HCT116 (cell line): ENCODE data around the gene DCTN4. TPM values are rescaled to one million over a fixed set of nuclear protein-coding genes. Genes with fewer than 3 reads are reported as not detected.

ENCODE experiments used
- ATAC-seq: fragments of 200-7000 bp; cut with Tn5 transposase; 2 replicates; pipeline ENCODE4 v1.9.1; 2020; ENCODE audit warnings: mild to moderate bottlenecking, moderate library complexity
- BruUV-seq: library from RNA; stranded (reverse); fragments of 400-500 nt; replicated peaks from 2 replicates; lab custom pipeline; 2021; lab: Mats Ljungman, UMichigan
- CTCF ChIA-PET: fragments of 300-600 bp; sonication (Branson Sonifier 250); formaldehyde crosslinking; loops from one replicate; lab custom pipeline; 2021; ENCODE audit warnings: antibody characterized with exemption; lab: Charles Lee
- POLR2A ChIA-PET: fragments of 300-600, 350-600 bp; sonication (Branson Sonifier 250); formaldehyde crosslinking; loops from one replicate; lab custom pipeline; 2021; ENCODE audit warnings: antibody characterized with exemption; lab: Charles Lee
- RAD21 ChIA-PET, 2 experiments: fragments of 300-600 bp; sonication (Branson Sonifier 250); formaldehyde crosslinking; loops; one replicate each; lab custom pipeline; 2023; ENCODE audit warnings: low total read pairs in 2 of 2; ENCODE audit not compliant: uncharacterized antibody in 2 of 2, unreplicated experiment in 2 of 2, low non-redundant PET in 1 of 2; lab: Charles Lee
- DNase-seq: peaks from one replicate; pipeline ENCODE4 v3.0.0-alpha.2; 2010; ENCODE audit warnings: low read depth, low spot score
- H2AFZ ChIP-seq: fragments of 200-600 bp; shearing (Covaris generic), sonication (generic); 2 replicates; pipeline ENCODE4 v1.6.1; 2017; ENCODE audit warnings: low read depth, mixed run types, mixed read lengths, antibody characterized with exemption, low read length; ENCODE audit not compliant: poor library complexity, severe bottlenecking
- H3K27ac ChIP-seq: 2 replicates; pipeline ENCODE4 v1.5.1; 2012; ENCODE audit warnings: low read depth, low read length
- H3K27me3 ChIP-seq: fragments of 200-600 bp; sonication (generic); 2 replicates; pipeline ENCODE4 v1.6.1; 2016; ENCODE audit warnings: mixed run types, low read length, mixed read lengths; ENCODE audit not compliant: insufficient read depth
- H3K36me3 ChIP-seq, 2 experiments: fragments of 200-500 bp in 1 of 2; fragments of 200-600 bp in 1 of 2; sonication (Bioruptor generic) in 1 of 2; sonication (generic) in 1 of 2; 2 replicates each; pipeline versions ENCODE4 v1.5.1 to v1.6.1; 2014 to 2016; ENCODE audit warnings: low read length in 2 of 2, inconsistent platforms in 1 of 2, mixed read lengths in 1 of 2, mixed run types in 1 of 2; ENCODE audit not compliant: insufficient read depth in 2 of 2, control insufficient read depth in 1 of 2
- H3K4me1 ChIP-seq, 2 experiments: fragments of 200-600 bp in 1 of 2; sonication (generic) in 1 of 2; 2 replicates each; pipeline versions ENCODE4 v1.5.1 to v1.6.1; 2012 to 2017; ENCODE audit warnings: low read length in 2 of 2, inconsistent platforms in 1 of 2, mild to moderate bottlenecking in 1 of 2, mixed read lengths in 1 of 2, mixed run types in 1 of 2, moderate library complexity in 1 of 2; ENCODE audit not compliant: insufficient read depth in 2 of 2, control insufficient read depth in 1 of 2
- H3K4me2 ChIP-seq: fragments of 200-600 bp; sonication (generic); 2 replicates; pipeline ENCODE4 v1.6.1; 2017; ENCODE audit warnings: mixed run types, low read length, mixed read lengths
- H3K4me3 ChIP-seq, 2 experiments: fragments of 200-600 bp in 1 of 2; sonication (generic) in 1 of 2; replicated peaks in 1 of 2; 2 replicates each; pipeline ENCODE4 v1.5.1; 2011 to 2016; ENCODE audit warnings: low read length in 2 of 2, control low read depth in 1 of 2, low read depth in 1 of 2, mild to moderate bottlenecking in 1 of 2, mixed read lengths in 1 of 2, mixed run types in 1 of 2
- H3K79me2 ChIP-seq: fragments of 200-600 bp; sonication (generic); 2 replicates; pipeline ENCODE4 v1.6.1; 2017; ENCODE audit warnings: mild to moderate bottlenecking, mixed run types, low read length, moderate library complexity, mixed read lengths; ENCODE audit not compliant: insufficient read depth
- H3K9ac ChIP-seq: fragments of 200-600 bp; sonication (generic); 2 replicates; pipeline ENCODE4 v1.6.1; 2016; ENCODE audit warnings: low read length, mixed read lengths
- H3K9me2 ChIP-seq: fragments of 200-600 bp; sonication (generic), shearing (Covaris generic); 2 replicates; pipeline ENCODE4 v1.6.1; 2017; ENCODE audit warnings: mixed run types, mild to moderate bottlenecking, moderate library complexity; ENCODE audit not compliant: insufficient read depth
- H3K9me3 ChIP-seq, 2 experiments: fragments of 200-500 bp in 1 of 2; fragments of 200-600 bp in 1 of 2; sonication (Bioruptor generic) in 1 of 2; sonication (generic) in 1 of 2; 2 replicates each; pipeline ENCODE4 v1.6.1; 2014 to 2017; ENCODE audit warnings: low read length in 2 of 2, mixed read lengths in 2 of 2, inconsistent platforms in 1 of 2, low read depth in 1 of 2, mild to moderate bottlenecking in 1 of 2, mixed run types in 1 of 2, moderate library complexity in 1 of 2; ENCODE audit not compliant: control insufficient read depth in 1 of 2, insufficient read depth in 1 of 2
- H4K20me1 ChIP-seq: fragments of 200-600 bp; sonication (generic), shearing (Covaris generic); 2 replicates; pipeline ENCODE4 v1.6.1; 2017; ENCODE audit warnings: mixed run types, mild to moderate bottlenecking, moderate library complexity; ENCODE audit not compliant: insufficient read depth
- CBX3 ChIP-seq: IDR thresholded peaks from 2 replicates; pipeline ENCODE4 v1.6.1; 2012; ENCODE audit warnings: low read depth
- EGR1 ChIP-seq: IDR thresholded peaks from 2 replicates; pipeline ENCODE4 v1.6.1; 2012; ENCODE audit warnings: low read depth
- ELF1 ChIP-seq: IDR thresholded peaks from 2 replicates; pipeline ENCODE4 v1.6.1; 2012; ENCODE audit warnings: low read depth, borderline replicate concordance
- EZH2 ChIP-seq: fragments of 200-600 bp; sonication (generic); IDR thresholded peaks from 2 replicates; pipeline ENCODE4 v1.6.1; 2017; ENCODE audit warnings: antibody characterized with exemption, mixed run types
- EZH2phosphoT487 ChIP-seq: fragments of 200-600 bp; IDR thresholded peaks from 2 replicates; pipeline ENCODE4 v1.6.1; 2018; ENCODE audit warnings: antibody characterized with exemption, borderline replicate concordance
- MAX ChIP-seq: IDR thresholded peaks from 2 replicates; pipeline ENCODE4 v1.6.1; 2012
- SIN3A ChIP-seq: IDR thresholded peaks from 2 replicates; pipeline ENCODE4 v1.6.1; 2012; ENCODE audit warnings: low read depth
- YY1 ChIP-seq: IDR thresholded peaks from 2 replicates; pipeline ENCODE4 v1.6.1; 2011; ENCODE audit warnings: low read length, low read depth, moderate library complexity, mild to moderate bottlenecking; ENCODE audit not compliant: insufficient replicate concordance; ENCODE audit errors: extremely low read depth
- ZFX ChIP-seq: fragments of 450-650 bp; IDR thresholded peaks from 2 replicates; pipeline ENCODE4 v1.6.1; 2017
- ZNF274 ChIP-seq: fragments of 200-500 bp; sonication (Bioruptor generic); IDR thresholded peaks from 2 replicates; pipeline ENCODE4 v1.6.1; 2014; ENCODE audit warnings: mild to moderate bottlenecking, low read depth, low read length, inconsistent platforms
- intact Hi-C: fragments of 100-400 bp; cut with micrococcal nuclease; formaldehyde crosslinking; loops from 2 replicates; pipeline ENCODE4 v1.10.0; 2022
- total RNA-seq: library from RNA; stranded (reverse); gene quantifications from one replicate; pipeline ENCODE4 v1.2.1, GENCODE V29; 2021; ENCODE audit not compliant: unreplicated experiment
- TF ChIP-seq, protein P1 (sequence below), 3 experiments: fragments of 200-600 bp in 1 of 3; sonication (generic) in 1 of 3; IDR thresholded peaks in 2 of 3; conservative IDR thresholded peaks in 1 of 3; 2 replicates each; pipeline ENCODE4 v1.5.1; 2012 to 2017; ENCODE audit warnings: low read depth in 2 of 3, low read length in 2 of 3, antibody characterized with exemption in 1 of 3, borderline replicate concordance in 1 of 3, control low read depth in 1 of 3, mild to moderate bottlenecking in 1 of 3, mixed read lengths in 1 of 3, mixed run types in 1 of 3, moderate library complexity in 1 of 3; ENCODE audit not compliant: insufficient read depth in 1 of 3
- TF ChIP-seq, protein P2 (sequence below): IDR thresholded peaks from 2 replicates; pipeline ENCODE4 v1.6.1; 2011; ENCODE audit warnings: mild to moderate bottlenecking, low read length, moderate library complexity; ENCODE audit not compliant: insufficient replicate concordance; ENCODE audit errors: extremely low read depth

DCTN4 gene
- total RNA-seq, 1 experiment from 2014 or later: 78.8 TPM

DNA sequence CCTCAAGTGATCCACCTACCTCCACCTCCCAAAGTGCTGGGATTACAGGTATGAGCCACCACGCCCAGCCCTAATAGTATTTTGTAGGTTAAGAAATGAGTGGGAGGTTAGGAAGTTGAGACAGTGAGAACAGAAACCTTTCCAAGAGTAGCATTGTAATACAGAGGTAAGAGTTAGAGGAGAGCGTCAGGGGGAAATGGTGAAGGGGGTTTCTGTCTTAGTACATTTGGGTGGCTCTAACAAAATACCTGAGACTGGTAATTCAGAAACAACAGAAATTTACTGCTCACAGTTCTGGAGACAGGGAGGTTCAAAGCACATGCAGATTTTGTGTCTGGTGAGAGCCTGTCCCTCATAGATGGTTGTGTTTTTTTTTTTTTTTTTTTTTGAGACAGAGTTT lies 38.6 kb upstream of the DCTN4 start:
- no peaks in the 10 kb centered on the region for H3K27me3 ChIP-seq
- ChIA-PET CTCF (no interaction called here), POLR2A (no interaction called here), RAD21 (no interaction called here)
- H3K4me2 ChIP-seq: no peak overlapping the region
- no peaks in the 10 kb centered on the region for H3K9me3 ChIP-seq
- H3K4me3 ChIP-seq: no peak overlapping the region
- H3K36me3 ChIP-seq: peaks cover 0 to 11% of the 10 kb centered on the region in 2 experiments; a peak in 1 of 4 replicates
- peaks cover 6% of the 10 kb centered on the region; the same call in 1 of the 2 replicates for H3K79me2 ChIP-seq
- no peaks in the 10 kb centered on the region for H4K20me1 ChIP-seq
- H3K9me2 ChIP-seq: no peaks in the 10 kb centered on the region
- H3K9ac ChIP-seq: no peak overlapping the region
- H3K4me1 ChIP-seq: peaks cover 0 to 14% of the 10 kb centered on the region in 2 experiments; a peak in 2 of 4 replicates
- intact Hi-C loops: no loop called here
- H2AFZ ChIP-seq: no peak overlapping the region
- H3K27ac ChIP-seq: no peak overlapping the region
- no peak for DNase-seq
- no TSS peak for BruUV-seq
- TF ChIP-seq YY1: no peak
- TF ChIP-seq ZFX: no peak
- ATAC-seq: no peak

GRCh38 chr5:150794927-150795326 lies 36.1 kb upstream of the DCTN4 start:
- Histone ChIP-seq H4K20me1 (no peaks in the 10 kb centered on the region), H3K4me2 (no peak overlapping the region), H3K27ac (no peak overlapping the region), H3K9ac (no peak overlapping the region), H3K9me3 (no peaks in the 10 kb centered on the region), H3K9me2 (no peaks in the 10 kb centered on the region), H3K79me2 (peaks cover 27% of the 10 kb centered on the region), H3K36me3 (peaks cover 0 to 11% of the 10 kb centered on the region in 2 experiments; a peak in 1 of 4 replicates), H2AFZ (no peak overlapping the region), H3K27me3 (no peaks in the 10 kb centered on the region), H3K4me1 (peaks cover 17% of the 10 kb centered on the region in 2 experiments), H3K4me3 (no peak overlapping the region)
- no TSS peak for BruUV-seq
- ChIA-PET CTCF (no interaction called here), POLR2A (no interaction called here), RAD21 (no interaction called here)
- DNase-seq (no peak), ATAC-seq (no peak)
- intact Hi-C loops: no loop called here
- TF ChIP-seq CBX3 (no peak), MAX (no peak), ELF1 (no peak), SIN3A (no peak), EZH2 (no peak), EGR1 (no peak), ZNF274 (no peak), EZH2phosphoT487 (no peak), ZFX (no peak)
- TF ChIP-seq, protein P1, sequence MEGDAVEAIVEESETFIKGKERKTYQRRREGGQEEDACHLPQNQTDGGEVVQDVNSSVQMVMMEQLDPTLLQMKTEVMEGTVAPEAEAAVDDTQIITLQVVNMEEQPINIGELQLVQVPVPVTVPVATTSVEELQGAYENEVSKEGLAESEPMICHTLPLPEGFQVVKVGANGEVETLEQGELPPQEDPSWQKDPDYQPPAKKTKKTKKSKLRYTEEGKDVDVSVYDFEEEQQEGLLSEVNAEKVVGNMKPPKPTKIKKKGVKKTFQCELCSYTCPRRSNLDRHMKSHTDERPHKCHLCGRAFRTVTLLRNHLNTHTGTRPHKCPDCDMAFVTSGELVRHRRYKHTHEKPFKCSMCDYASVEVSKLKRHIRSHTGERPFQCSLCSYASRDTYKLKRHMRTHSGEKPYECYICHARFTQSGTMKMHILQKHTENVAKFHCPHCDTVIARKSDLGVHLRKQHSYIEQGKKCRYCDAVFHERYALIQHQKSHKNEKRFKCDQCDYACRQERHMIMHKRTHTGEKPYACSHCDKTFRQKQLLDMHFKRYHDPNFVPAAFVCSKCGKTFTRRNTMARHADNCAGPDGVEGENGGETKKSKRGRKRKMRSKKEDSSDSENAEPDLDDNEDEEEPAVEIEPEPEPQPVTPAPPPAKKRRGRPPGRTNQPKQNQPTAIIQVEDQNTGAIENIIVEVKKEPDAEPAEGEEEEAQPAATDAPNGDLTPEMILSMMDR (IDR thresholded peaks at IDR 0.05 in 2 of 3, conservative IDR thresholded peaks at IDR 0.05 in 1 of 3; ENCODE audit: borderline replicate concordance in 1 of 3, insufficient read depth in 1 of 3, low read depth in 2 of 3, low read length in 2 of 3): no peak
- TF ChIP-seq, protein P2, sequence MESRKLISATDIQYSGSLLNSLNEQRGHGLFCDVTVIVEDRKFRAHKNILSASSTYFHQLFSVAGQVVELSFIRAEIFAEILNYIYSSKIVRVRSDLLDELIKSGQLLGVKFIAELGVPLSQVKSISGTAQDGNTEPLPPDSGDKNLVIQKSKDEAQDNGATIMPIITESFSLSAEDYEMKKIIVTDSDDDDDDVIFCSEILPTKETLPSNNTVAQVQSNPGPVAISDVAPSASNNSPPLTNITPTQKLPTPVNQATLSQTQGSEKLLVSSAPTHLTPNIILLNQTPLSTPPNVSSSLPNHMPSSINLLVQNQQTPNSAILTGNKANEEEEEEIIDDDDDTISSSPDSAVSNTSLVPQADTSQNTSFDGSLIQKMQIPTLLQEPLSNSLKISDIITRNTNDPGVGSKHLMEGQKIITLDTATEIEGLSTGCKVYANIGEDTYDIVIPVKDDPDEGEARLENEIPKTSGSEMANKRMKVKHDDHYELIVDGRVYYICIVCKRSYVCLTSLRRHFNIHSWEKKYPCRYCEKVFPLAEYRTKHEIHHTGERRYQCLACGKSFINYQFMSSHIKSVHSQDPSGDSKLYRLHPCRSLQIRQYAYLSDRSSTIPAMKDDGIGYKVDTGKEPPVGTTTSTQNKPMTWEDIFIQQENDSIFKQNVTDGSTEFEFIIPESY: no peak
